ENCODE results near the gene HGFAC. TPM values are rescaled to one million over a fixed set of nuclear protein-coding genes. Genes with fewer than 3 reads are reported as not detected.

The HGFAC gene
- polyA plus RNA-seq, 1 donor from 2014 or later: 16.2 TPM

- H3K79me2 ChIP-seq (replicated peaks; ENCODE audit: insufficient read depth, low read length): no peaks in the 10 kb centered on the region
Measured at GRCh38 chr4:3397128-3397527, 44.6 kb upstream of the HGFAC start.

GRCh38 chr4:3399277-3400194 is 42.2 kb upstream of the HGFAC start:
- no peak for TF ChIP-seq EZH2 (IDR thresholded peaks at IDR 0.05; ENCODE audit: borderline replicate concordance, insufficient read depth, low read length, poor library complexity, severe bottlenecking)
- TF ChIP-seq POLR2AphosphoS5 (IDR thresholded peaks at IDR 0.05): no peak
- TF ChIP-seq RAD21 (conservative IDR thresholded peaks at IDR 0.05): no peak
- Histone ChIP-seq H3K4me3 (ENCODE audit: low read length) (no peak overlapping the region), H3K9me2 (ENCODE audit: insufficient read depth, low read length) (no peaks in the 10 kb centered on the region), H4K20me1 (ENCODE audit: insufficient read depth) (no peaks in the 10 kb centered on the region), H3K27me3 (ENCODE audit: insufficient read depth, low read depth, low read length) (no peaks in the 10 kb centered on the region), H3K9me3 (ENCODE audit: low read length) (no peaks in the 10 kb centered on the region), H3K27ac (ENCODE audit: low read length) (no peak overlapping the region), H3K79me2 (replicated peaks; ENCODE audit: insufficient read depth, low read length) (no peaks in the 10 kb centered on the region), H3K36me3 (ENCODE audit: insufficient read depth, low read length) (no peaks in the 10 kb centered on the region), H3K9ac (ENCODE audit: low read length) (no peak overlapping the region), H3K4me2 (ENCODE audit: low read length) (no peak overlapping the region), H3F3A (ENCODE audit: insufficient read depth, low read length, poor library complexity, severe bottlenecking) (no peaks in the 10 kb centered on the region), H2AFZ (ENCODE audit: low read depth, low read length) (no peak overlapping the region)

More at GRCh38 chr4:3397128-3397527, 44.6 kb upstream of the HGFAC start:
- H3K9me2 ChIP-seq (ENCODE audit: insufficient read depth, low read length): no peaks in the 10 kb centered on the region
- no peak for TF ChIP-seq POLR2AphosphoS5 (IDR thresholded peaks at IDR 0.05)
- TF ChIP-seq RAD21 (conservative IDR thresholded peaks at IDR 0.05): no peak
- TF ChIP-seq TAF1 (IDR thresholded peaks at IDR 0.05; ENCODE audit: low read depth): no peak
- TF ChIP-seq SMC3 (conservative IDR thresholded peaks at IDR 0.05; ENCODE audit: poor library complexity): no peak
- TF ChIP-seq EZH2 (IDR thresholded peaks at IDR 0.05; ENCODE audit: borderline replicate concordance, insufficient read depth, low read length, poor library complexity, severe bottlenecking): no peak
- TF ChIP-seq REST (IDR thresholded peaks at IDR 0.05; ENCODE audit: borderline replicate concordance): no peak
- TF ChIP-seq, protein P1, sequence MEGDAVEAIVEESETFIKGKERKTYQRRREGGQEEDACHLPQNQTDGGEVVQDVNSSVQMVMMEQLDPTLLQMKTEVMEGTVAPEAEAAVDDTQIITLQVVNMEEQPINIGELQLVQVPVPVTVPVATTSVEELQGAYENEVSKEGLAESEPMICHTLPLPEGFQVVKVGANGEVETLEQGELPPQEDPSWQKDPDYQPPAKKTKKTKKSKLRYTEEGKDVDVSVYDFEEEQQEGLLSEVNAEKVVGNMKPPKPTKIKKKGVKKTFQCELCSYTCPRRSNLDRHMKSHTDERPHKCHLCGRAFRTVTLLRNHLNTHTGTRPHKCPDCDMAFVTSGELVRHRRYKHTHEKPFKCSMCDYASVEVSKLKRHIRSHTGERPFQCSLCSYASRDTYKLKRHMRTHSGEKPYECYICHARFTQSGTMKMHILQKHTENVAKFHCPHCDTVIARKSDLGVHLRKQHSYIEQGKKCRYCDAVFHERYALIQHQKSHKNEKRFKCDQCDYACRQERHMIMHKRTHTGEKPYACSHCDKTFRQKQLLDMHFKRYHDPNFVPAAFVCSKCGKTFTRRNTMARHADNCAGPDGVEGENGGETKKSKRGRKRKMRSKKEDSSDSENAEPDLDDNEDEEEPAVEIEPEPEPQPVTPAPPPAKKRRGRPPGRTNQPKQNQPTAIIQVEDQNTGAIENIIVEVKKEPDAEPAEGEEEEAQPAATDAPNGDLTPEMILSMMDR (IDR thresholded peaks at IDR 0.05; ENCODE audit: poor library complexity, severe bottlenecking): no peak
- no peak for TF ChIP-seq MXI1 (conservative IDR thresholded peaks at IDR 0.05; ENCODE audit: poor library complexity, severe bottlenecking)
- TF ChIP-seq EP300 (conservative IDR thresholded peaks at IDR 0.05; ENCODE audit: poor library complexity, severe bottlenecking): no peak
- H3F3A ChIP-seq (ENCODE audit: insufficient read depth, low read length, poor library complexity, severe bottlenecking): no peaks in the 10 kb centered on the region
- H3K4me3 ChIP-seq (ENCODE audit: low read length): no peak overlapping the region
- no peak overlapping the region for H3K9ac ChIP-seq (ENCODE audit: low read length)
- no peak overlapping the region for H3K27ac ChIP-seq (ENCODE audit: low read length)
- no peaks in the 10 kb centered on the region for H3K27me3 ChIP-seq (ENCODE audit: insufficient read depth, low read depth, low read length)
- no peaks in the 10 kb centered on the region for H3K9me3 ChIP-seq (ENCODE audit: low read length)
- H3K4me2 ChIP-seq (ENCODE audit: low read length): no peak overlapping the region
- H3K36me3 ChIP-seq (ENCODE audit: insufficient read depth, low read length): no peaks in the 10 kb centered on the region
- H2AFZ ChIP-seq (ENCODE audit: low read depth, low read length): no peak overlapping the region
- no peaks in the 10 kb centered on the region for H4K20me1 ChIP-seq (ENCODE audit: insufficient read depth)

Measured in neural cell (in vitro differentiated cells).